COLO668 (cell line): ENCODE measurements around the gene HOXA3.

Experiments used
- DNase-seq: peaks from one replicate; lab custom pipeline; 2025; ENCODE audit not compliant: unreplicated experiment; lab: John Stamatoyannopoulos, UW

Gene HOXA3

GRCh38 chr7:27151931-27152815 lies at the start of gene HOXA3:
HOXA3 (minus strand) TSS chr7:27152583; CDS start chr7:27110640, 41,943 bp downstream.
- no peak for DNase-seq

- DNase-seq = no peak
Measured at GRCh38 chr7:27201580-27202017, 49.2 kb upstream of the HOXA3 start.

- no peak for DNase-seq
Measured at GRCh38 chr7:27200761-27201579, 48.6 kb upstream of the HOXA3 start.

GRCh38 chr7:27199849-27200760 lies 47.7 kb upstream of the HOXA3 start, which contains the start of gene HOXA13:
HOXA13 (minus strand) TSS chr7:27200091; CDS start chr7:27200077, 14 bp downstream.
- DNase-seq = peak; percentile 97

GRCh38 chr7:27198871-27199801 lies 46.8 kb upstream of the HOXA3 start:
- peak; percentile 85 for DNase-seq

GRCh38 chr7:27198138-27198841 lies 45.9 kb upstream of the HOXA3 start:
- DNase-seq = no peak

- no peak for DNase-seq
Measured at GRCh38 chr7:27197137-27198042, 45.0 kb upstream of the HOXA3 start.

- peak; percentile 91 for DNase-seq
Measured at GRCh38 chr7:27196287-27196767, 43.9 kb upstream of the HOXA3 start.

GRCh38 chr7:27194686-27195379 lies 42.5 kb upstream of the HOXA3 start:
- no peak for DNase-seq

- DNase-seq = no peak
Measured at GRCh38 chr7:27194002-27194352, 41.6 kb upstream of the HOXA3 start.

GRCh38 chr7:27193335-27194001 lies 41.1 kb upstream of the HOXA3 start:
- no peak for DNase-seq

GRCh38 chr7:27192546-27193334 lies 40.4 kb upstream of the HOXA3 start:
- no peak for DNase-seq

GRCh38 chr7:27191833-27192545 lies 39.6 kb upstream of the HOXA3 start:
- DNase-seq = no peak

GRCh38 chr7:27191161-27191731 lies 38.9 kb upstream of the HOXA3 start:
- DNase-seq = no peak
